Neuron (in vitro differentiated cells): ENCODE measurements around the gene NCOA3.

Experiments
- H2AFZ ChIP-seq: one replicate; pipeline ENCODE4 v1.6.1; 2013; ENCODE audit warnings: low read depth, mild to moderate bottlenecking, inconsistent platforms, low read length, moderate library complexity
- H3K27me3 ChIP-seq: one replicate; pipeline ENCODE4 v1.6.1; 2013; ENCODE audit warnings: low read length; ENCODE audit not compliant: insufficient read depth
- H3K36me3 ChIP-seq: one replicate; pipeline ENCODE4 v1.6.1; 2013; ENCODE audit warnings: low read length; ENCODE audit not compliant: insufficient read depth
- H3K4me1 ChIP-seq: one replicate; pipeline ENCODE4 v1.6.1; 2013; ENCODE audit warnings: low read length; ENCODE audit not compliant: insufficient read depth
- H3K4me3 ChIP-seq: 2 replicates; pipeline ENCODE4 v1.5.1; 2013; ENCODE audit warnings: mild to moderate bottlenecking, low read length, moderate library complexity
- H3K9me3 ChIP-seq: one replicate; pipeline ENCODE4 v1.6.1; 2013; ENCODE audit warnings: low read length

The NCOA3 gene

DNA sequence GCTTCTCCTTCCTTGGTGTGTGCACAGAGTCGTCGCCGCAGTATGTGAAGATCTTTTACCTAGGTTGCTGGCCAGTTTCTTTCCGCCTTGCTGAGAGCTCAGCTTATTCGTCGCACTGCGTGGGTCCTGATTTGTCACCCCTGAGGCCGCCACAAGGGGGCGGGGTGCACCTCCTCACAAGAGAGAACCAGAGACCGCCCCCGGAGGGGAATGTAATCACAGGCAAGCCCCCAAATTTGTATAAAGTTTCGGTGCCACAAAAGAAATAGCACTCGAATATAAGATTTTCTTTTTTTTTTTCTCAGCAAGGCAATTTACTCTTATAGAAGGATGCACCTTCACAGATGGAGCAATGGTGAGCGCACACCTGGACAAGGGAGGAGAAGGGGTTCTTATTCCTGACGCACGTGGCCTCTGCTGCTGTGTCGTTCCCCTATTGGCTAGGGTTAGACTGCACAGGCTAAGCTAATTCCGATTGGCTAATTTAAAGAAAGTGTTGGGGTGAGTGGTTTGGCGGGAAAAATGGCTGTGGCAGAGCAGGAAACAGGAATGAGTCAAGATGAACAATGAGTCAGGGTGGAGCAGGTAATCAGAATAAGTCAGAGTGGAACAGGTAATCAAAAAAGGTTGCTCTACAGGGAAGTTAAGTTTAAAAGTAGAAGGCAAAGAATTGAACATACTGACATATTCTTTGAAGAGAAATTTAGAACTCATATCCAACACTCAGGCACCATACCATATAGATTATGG, 19.5 kb downstream of the NCOA3 start:
- Histone ChIP-seq H3K27me3 (no peaks in the 10 kb centered on the region), H2AFZ (no peak overlapping the region), H3K9me3 (peaks cover 19% of the 10 kb centered on the region), H3K36me3 (peaks cover 4% of the 10 kb centered on the region), H3K4me1 (no peaks in the 10 kb centered on the region), H3K4me3 (no peak overlapping the region)

DNA sequence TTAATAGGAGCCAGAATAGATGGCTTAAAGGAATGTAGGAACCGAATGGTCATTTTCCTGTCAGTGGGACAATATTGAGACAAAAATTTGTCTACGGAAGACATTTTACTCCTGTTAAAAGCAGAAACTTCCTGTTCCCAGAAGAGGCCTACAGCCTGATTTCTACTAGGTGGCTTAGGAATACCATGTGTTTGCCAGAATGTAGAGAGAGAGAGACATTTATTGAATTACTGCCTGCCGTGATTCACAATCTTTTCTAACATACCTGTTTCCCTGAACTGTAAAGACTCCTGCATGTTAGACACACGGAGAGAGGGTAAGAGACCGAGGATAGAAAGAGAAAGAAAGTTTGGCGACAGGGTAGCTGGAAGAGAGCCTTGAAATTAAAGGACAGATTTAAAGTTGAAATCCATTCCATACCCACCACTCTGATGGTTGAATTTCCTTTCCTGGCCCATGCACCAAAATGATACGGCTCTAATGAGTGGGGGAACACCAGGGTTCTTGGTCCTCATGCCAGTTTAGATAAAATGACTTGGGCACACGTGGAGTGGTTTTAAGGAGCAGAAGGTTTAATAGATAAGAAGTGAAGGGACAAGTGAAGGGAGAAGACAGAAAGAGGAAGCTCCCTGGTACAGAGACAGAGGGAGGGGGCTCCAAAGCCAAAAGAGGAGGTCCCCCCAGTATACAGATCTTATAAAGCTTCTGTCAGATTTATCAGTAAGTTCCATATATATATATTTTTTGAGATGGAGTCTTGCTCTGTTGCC, 22.5 kb downstream of the NCOA3 start:
- H3K9me3 ChIP-seq = peaks cover 17% of the 10 kb centered on the region
- H2AFZ ChIP-seq = no peak overlapping the region
- H3K36me3 ChIP-seq = peaks cover 4% of the 10 kb centered on the region
- no peaks in the 10 kb centered on the region for H3K4me1 ChIP-seq
- H3K4me3 ChIP-seq = no peak overlapping the region
- H3K27me3 ChIP-seq = no peaks in the 10 kb centered on the region

DNA sequence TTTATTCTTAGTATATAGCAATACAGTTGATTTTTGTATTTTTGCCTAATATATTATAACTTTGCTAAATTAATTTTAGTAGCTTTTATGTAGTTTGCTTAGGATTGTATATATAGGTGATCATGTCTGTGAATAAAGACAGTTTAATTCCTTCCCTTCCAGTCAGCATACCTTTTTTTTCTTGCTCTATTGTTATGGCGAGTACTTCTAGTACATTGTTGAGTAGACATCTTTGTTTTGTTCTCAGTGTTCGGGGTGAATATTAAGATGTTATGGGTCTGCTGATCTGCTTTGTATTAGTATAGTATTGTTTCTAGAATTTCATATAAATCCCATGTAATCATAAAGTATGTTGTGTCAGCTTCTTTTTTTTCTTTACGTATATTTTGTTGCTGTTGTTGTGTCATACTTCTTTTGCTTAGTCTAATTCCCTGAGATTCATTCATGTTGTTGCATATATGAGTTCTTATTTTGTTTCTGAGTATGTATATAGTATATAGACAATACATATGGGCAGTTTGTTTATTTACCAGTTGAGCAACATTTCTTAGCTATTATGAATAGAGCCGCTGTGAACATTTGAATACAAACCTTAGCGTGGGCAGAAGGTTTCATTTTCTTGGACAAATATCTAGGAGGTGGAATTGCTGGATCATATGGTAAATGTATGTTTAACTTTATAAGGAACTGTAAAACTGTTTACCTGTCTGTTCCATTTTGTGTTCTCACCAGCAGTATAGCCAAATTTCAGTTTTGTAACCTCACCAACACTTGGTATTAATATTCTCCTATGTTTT, 25.5 kb downstream of the NCOA3 start:
- Histone ChIP-seq H3K36me3 (no peaks in the 10 kb centered on the region), H3K4me3 (no peak overlapping the region), H3K9me3 (peaks cover 6% of the 10 kb centered on the region)

DNA sequence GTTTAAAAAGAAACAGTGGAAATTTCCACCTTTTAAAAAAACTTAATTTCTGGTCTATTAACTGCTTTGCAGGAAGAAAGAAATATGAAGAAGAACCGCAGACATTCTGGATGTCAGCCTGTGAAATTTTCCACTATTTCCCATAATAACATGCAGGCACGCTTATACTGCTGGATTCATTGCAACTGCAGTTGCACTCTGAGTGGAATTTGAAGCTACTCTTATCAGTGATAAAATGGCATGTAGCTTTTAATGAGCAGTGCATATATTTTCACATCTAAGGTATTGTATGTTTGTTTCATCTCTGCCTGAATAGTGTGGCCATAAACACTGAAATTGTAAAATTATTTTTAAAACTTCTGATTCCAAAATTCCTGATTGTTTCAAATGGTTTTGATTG, 28.2 kb downstream of the NCOA3 start:
- peaks cover 2% of the 10 kb centered on the region for H3K9me3 ChIP-seq
- H3K27me3 ChIP-seq = no peaks in the 10 kb centered on the region
- H3K4me1 ChIP-seq = no peaks in the 10 kb centered on the region
- no peaks in the 10 kb centered on the region for H3K36me3 ChIP-seq
- H2AFZ ChIP-seq = no peak overlapping the region
- H3K4me3 ChIP-seq = no peak overlapping the region

More for the DNA sequence above, 25.5 kb downstream of the NCOA3 start:
- H2AFZ ChIP-seq = no peak overlapping the region
- H3K27me3 ChIP-seq = no peaks in the 10 kb centered on the region
- H3K4me1 ChIP-seq = no peaks in the 10 kb centered on the region

DNA sequence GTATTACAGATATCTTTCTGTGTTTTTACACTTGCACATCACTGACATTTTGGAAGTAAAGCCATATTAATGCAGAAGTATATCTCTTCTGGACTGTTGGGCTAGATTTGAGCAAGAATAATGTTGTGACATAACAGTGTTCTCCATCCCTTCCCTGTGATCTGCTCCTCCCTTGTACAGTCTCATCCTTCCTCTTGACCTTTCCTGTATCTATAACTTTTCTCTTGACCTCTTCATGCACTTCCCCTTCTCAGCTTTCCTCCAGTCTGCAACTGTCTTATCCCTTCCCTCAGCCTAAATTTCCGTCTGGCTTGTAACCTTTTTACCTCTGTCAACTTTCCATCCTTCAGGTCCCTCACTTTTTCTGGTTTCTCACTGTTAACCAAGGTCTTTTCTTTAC, 29.8 kb downstream of the NCOA3 start:
- Histone ChIP-seq H3K4me3 (no peak overlapping the region), H3K9me3 (peaks cover 2% of the 10 kb centered on the region), H3K36me3 (no peaks in the 10 kb centered on the region), H3K27me3 (no peaks in the 10 kb centered on the region), H2AFZ (no peak overlapping the region), H3K4me1 (no peaks in the 10 kb centered on the region)

DNA sequence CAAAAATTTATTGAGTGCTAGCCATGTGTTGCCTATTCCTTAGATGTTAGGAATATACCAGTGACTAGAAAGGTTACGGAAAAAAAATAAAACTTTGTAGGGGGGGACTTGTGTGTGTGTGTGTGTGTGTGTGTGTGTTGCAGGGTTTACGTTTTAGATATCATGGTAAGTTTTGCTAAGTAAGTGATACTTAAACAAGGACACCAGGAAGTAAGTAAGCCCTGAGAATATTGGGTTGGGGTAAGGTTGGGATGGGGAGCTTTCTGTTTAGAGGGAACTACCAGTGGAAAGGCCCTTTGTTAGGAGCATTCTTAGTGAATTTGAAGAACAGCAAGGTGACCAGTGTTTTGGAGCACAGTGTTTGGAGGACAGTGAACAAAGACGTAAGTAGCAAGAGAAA, 30.3 kb downstream of the NCOA3 start:
- Histone ChIP-seq H3K4me1 (no peaks in the 10 kb centered on the region), H3K9me3 (peaks cover 2% of the 10 kb centered on the region), H2AFZ (no peak overlapping the region), H3K4me3 (no peak overlapping the region), H3K27me3 (no peaks in the 10 kb centered on the region), H3K36me3 (no peaks in the 10 kb centered on the region)

DNA sequence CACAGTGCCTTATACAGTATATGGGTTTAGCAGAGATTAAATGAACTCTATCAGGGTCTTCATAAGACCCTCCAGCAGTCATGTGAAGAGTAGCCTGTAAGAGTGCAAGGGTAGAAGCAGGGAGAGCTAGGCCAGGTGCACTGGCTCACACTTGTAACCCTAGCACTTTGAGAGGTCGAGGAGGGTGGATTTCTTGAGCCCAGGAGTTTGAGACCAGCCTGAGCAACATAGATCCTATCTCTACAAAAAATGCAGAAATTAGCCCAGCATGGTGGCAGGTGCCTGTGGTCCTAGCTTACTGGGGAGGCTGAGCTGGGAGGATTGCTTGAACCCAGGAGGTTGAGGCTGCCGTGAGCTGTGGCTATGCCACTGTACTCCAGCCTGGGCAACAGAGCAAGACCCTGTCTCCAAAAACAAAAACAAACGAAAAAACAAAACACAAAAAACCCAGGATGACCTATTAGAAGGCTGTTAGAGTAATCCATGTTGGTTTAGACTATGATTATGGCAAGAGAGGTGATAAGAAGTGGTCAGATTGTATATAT, 31.9 kb downstream of the NCOA3 start:
- H3K36me3 ChIP-seq = no peaks in the 10 kb centered on the region
- H3K9me3 ChIP-seq = peaks cover 2% of the 10 kb centered on the region
- no peaks in the 10 kb centered on the region for H3K27me3 ChIP-seq

DNA sequence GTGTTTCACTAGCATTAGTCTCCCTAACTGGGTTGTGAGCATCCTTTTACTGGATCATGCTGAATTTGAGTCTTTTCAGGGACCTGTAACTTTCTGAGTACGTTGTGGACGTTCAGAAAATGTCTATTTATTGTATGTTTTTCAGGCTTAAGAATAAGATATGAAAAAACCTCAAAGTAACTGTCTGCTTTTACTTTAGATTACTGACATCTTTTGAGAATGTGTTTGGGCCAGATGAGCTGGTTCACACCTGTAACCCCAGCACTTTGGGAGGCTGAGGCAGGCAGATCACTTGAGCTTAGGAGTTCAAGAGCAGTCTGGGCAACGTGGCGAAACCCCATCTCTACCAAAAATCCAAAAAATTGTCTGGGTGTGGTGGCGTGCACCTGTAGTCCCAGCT, 32.7 kb downstream of the NCOA3 start:
- H3K27me3 ChIP-seq = no peaks in the 10 kb centered on the region
- no peaks in the 10 kb centered on the region for H3K36me3 ChIP-seq
- no peak overlapping the region for H2AFZ ChIP-seq
- H3K9me3 ChIP-seq = peaks cover 2% of the 10 kb centered on the region
- no peaks in the 10 kb centered on the region for H3K4me1 ChIP-seq
- H3K4me3 ChIP-seq = no peak overlapping the region

More for the DNA sequence above, 31.9 kb downstream of the NCOA3 start:
- no peaks in the 10 kb centered on the region for H3K4me1 ChIP-seq
- H3K4me3 ChIP-seq = no peak overlapping the region
- H2AFZ ChIP-seq = no peak overlapping the region

DNA sequence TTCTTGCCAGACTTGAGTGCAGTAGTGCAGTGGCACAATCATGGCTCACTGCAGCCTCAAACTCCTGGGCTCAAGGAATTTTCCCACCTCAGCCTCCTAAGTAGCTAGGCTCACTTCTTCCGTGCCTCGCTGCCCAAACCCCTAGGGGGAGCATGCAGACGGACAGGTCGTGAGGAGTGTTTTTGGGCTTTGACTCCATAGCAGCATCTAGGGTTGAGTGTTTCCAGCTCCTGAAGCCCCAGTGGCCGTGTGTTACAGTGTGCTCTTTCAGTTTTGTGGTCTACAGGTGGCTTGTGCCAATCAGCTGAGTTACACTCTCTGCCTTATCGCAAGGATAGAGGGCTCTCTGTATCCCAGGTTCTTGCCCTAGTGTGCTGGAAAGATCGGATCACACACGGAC, 33.4 kb downstream of the NCOA3 start:
- Histone ChIP-seq H3K4me1 (no peaks in the 10 kb centered on the region), H2AFZ (no peak overlapping the region), H3K27me3 (no peaks in the 10 kb centered on the region), H3K36me3 (no peaks in the 10 kb centered on the region), H3K9me3 (peaks cover 2% of the 10 kb centered on the region), H3K4me3 (no peak overlapping the region)

DNA sequence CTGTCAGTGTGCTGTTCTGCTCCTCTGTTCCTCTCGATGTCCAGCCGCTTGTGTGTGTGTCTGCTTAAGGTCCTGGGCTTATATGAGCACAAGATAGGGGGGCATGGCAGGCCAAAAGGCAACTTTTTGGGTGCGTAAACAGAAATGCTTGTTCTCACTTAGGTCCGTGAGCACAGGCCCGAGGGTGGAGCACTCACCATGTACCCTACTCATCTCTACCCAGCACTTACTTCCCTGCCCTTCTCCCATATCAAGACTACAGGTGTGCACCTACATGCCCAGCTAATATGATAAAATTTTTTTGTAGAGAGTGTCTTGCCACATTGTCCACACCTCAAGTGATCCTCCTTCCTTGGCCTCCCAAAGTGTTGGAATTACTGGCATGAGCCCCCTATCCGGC, 34.3 kb downstream of the NCOA3 start:
- no peak overlapping the region for H2AFZ ChIP-seq
- H3K4me3 ChIP-seq = no peak overlapping the region
- H3K36me3 ChIP-seq = no peaks in the 10 kb centered on the region
- no peaks in the 10 kb centered on the region for H3K27me3 ChIP-seq
- H3K9me3 ChIP-seq = peaks cover 2% of the 10 kb centered on the region
- no peaks in the 10 kb centered on the region for H3K4me1 ChIP-seq

DNA sequence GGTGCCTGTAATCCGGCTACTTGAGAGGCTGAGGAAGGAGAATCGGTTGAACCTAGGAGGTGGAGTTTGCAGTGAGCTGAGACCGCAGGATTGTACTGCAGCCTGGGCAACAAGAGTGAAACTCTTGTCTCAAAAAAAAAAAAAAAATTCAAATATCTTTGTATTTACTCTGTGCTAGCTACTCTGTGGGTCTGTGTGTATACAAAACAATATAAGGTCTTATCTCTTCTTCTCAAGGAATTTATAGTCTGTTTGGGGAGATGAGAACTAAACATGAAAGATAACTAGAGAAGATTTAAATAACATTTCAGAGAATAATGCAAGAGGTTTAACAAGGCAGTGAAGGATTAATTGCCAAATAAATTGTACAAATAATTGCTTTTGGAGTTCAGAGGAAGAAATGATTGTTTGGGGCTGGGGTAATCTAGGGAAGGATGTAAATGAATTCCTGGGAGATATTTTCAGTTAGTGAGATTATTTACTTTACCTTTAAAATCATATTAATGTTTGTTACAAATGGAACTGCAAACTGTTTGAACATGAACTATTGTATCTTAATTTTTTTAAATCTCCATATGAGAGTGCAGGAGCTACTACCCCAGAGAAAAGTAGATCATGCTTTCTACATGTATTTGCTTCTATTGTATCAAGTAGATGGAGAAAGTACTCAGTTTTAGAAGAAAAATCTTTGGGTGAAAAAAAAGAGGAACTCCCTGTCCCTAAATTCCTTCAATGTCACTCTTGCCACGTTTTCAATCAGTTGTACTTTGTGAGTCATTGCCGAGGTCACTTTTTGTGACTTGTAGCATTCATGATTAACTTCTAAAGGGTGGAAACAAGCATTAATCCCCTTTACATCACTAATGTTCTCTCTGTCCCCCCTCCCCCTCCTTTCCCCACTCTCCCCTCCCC, 39.0 kb downstream of the NCOA3 start:
- no peaks in the 10 kb centered on the region for H3K27me3 ChIP-seq
- H3K4me3 ChIP-seq = no peak overlapping the region

DNA sequence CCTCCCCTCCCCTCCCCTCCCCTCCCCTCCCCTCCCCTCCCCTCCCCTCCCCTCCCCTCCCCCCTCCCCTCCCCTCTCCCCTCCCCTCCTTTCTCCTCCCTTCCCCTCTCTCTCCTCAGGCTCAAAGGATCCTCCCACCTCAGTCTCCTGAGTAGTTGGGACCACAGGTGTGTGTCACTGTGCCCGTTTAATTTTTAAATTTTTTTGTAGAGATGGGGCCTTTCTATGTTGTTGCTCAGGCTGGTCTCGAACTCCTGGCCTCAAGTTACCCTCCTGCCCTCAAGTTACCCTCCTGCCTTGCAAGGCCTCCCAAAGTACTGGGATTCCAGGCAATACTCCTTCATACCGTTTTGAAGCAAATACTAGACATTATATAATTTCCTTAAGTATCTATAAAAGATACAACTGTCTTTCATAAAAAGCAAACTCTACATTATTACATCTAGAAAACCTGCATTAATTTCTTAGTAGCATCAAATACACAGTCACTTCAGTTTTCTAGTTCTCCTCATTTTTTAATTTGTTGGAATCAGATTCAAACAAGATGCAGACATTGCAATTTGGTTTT, 39.8 kb downstream of the NCOA3 start:
- H3K4me3 ChIP-seq = no peak overlapping the region
- no peaks in the 10 kb centered on the region for H3K4me1 ChIP-seq
- no peak overlapping the region for H2AFZ ChIP-seq
- H3K36me3 ChIP-seq = no peaks in the 10 kb centered on the region
- H3K27me3 ChIP-seq = no peaks in the 10 kb centered on the region
- no peaks in the 10 kb centered on the region for H3K9me3 ChIP-seq

More for the DNA sequence above, 39.0 kb downstream of the NCOA3 start:
- H3K36me3 ChIP-seq = no peaks in the 10 kb centered on the region
- no peaks in the 10 kb centered on the region for H3K9me3 ChIP-seq
- H2AFZ ChIP-seq = no peak overlapping the region
- no peaks in the 10 kb centered on the region for H3K4me1 ChIP-seq
